Neural cell (in vitro differentiated cells): ENCODE measurements around the gene HMGCR.

ENCODE experiments used
- EZH2 ChIP-seq: fragments of 200-600, 300-800 bp; shearing (Covaris generic), sonication (generic); IDR thresholded peaks from 2 replicates; pipeline ENCODE4 v1.6.1; 2014; ENCODE audit warnings: antibody characterized with exemption, low read length, borderline replicate concordance, mild to moderate bottlenecking; ENCODE audit not compliant: insufficient read depth, poor library complexity, severe bottlenecking
- RAD21 ChIP-seq: fragments of 450-650 bp; conservative IDR thresholded peaks from 2 replicates; pipeline ENCODE4 v1.6.1; 2014; ENCODE audit warnings: antibody characterized with exemption, mild to moderate bottlenecking, moderate library complexity
- TF ChIP-seq, protein P1 (sequence below): fragments of 450-650 bp; IDR thresholded peaks from 2 replicates; pipeline ENCODE4 v1.5.1; 2014; ENCODE audit warnings: antibody characterized with exemption, mild to moderate bottlenecking, moderate library complexity; ENCODE audit not compliant: poor library complexity, severe bottlenecking

DNA sequence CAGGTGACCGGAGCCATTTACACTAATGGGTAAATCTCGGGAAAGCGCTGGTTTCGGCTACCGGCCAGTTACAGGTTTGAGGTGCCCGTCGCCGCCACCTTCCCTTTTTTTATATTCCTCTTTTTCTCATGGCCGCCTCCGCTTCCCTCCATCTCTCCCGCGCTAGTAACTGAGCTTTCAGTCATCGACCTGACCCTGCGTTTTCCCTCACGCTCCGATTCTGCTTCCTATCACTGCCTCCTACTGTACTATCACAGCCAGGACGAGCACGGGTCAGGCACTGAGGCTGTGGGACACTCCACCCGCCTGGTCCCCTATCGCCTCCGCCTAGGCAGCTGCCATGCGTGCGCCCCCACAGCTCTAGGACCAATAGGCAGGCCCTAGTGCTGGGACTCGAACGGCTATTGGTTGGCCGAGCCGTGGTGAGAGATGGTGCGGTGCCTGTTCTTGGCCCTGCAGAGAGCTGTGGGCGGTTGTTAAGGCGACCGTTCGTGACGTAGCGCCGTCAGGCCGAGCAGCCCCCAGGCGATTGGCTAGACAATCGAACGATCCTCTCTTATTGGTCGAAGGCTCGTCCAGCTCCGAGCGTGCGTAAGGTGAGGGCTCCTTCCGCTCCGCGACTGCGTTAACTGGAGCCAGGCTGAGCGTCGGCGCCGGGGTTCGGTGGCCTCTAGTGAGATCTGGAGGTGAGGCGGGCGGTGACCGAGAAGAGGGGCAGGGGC lies at the start of gene HMGCR:
- TF ChIP-seq EZH2 = no peak
- peak; percentile 79 for TF ChIP-seq RAD21
- TF ChIP-seq, protein P1, sequence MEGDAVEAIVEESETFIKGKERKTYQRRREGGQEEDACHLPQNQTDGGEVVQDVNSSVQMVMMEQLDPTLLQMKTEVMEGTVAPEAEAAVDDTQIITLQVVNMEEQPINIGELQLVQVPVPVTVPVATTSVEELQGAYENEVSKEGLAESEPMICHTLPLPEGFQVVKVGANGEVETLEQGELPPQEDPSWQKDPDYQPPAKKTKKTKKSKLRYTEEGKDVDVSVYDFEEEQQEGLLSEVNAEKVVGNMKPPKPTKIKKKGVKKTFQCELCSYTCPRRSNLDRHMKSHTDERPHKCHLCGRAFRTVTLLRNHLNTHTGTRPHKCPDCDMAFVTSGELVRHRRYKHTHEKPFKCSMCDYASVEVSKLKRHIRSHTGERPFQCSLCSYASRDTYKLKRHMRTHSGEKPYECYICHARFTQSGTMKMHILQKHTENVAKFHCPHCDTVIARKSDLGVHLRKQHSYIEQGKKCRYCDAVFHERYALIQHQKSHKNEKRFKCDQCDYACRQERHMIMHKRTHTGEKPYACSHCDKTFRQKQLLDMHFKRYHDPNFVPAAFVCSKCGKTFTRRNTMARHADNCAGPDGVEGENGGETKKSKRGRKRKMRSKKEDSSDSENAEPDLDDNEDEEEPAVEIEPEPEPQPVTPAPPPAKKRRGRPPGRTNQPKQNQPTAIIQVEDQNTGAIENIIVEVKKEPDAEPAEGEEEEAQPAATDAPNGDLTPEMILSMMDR = peak; percentile 87
